Liver (tissue), 3 donors: ENCODE data around the gene DLL4.

ENCODE experiments used
- GABPA ChIP-seq, 2 donors: IDR thresholded peaks in 1 of 2; conservative IDR thresholded peaks in 1 of 2; 2 replicates each; pipeline ENCODE4 v1.6.1; 2016; ENCODE audit warnings: antibody characterized with exemption in 2 of 2, mild to moderate bottlenecking in 1 of 2, moderate library complexity in 1 of 2
- MAX ChIP-seq: IDR thresholded peaks from 2 replicates; pipeline ENCODE4 v1.6.1; 2016; ENCODE audit warnings: antibody characterized with exemption
- YY1 ChIP-seq: IDR thresholded peaks from 2 replicates; pipeline ENCODE4 v1.6.1; 2016; ENCODE audit warnings: antibody characterized with exemption, mild to moderate bottlenecking
- TF ChIP-seq, protein P1 (sequence below): fragments of 150-350 bp; IDR thresholded peaks from 2 replicates; pipeline ENCODE4 v1.5.1; 2017; ENCODE audit warnings: improper control_type of control experiment, low read depth, low read length; ENCODE audit not compliant: missing input control
- TF ChIP-seq, protein P2 (sequence below): IDR thresholded peaks from 2 replicates; pipeline ENCODE4 v1.6.1; 2016; ENCODE audit warnings: antibody characterized with exemption
- donor health status: healthy.
- donor health status: healthy.

DNA sequence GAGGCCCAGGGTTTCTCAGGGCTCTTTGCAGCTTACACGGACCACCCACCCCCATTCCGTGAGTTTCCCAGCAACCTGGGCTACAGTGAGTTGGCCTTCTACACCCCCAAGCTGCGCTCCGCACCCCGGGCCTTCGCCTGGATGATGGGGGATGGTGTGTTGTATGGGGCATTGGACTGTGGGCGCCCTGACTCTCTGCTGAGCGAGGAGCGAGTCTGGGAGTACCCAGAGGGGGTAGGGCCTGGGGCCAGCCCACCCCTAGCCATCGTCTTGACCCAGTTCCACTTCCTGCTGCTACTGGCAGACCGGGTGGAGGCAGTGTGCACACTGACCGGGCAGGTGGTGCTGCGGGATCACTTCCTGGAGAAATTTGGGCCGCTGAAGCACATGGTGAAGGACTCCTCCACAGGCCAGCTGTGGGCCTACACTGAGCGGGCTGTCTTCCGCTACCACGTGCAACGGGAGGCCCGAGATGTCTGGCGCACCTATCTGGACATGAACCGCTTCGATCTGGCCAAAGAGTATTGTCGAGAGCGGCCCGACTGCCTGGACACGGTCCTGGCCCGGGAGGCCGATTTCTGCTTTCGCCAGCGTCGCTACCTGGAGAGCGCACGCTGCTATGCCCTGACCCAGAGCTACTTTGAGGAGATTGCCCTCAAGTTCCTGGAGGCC lies 29.5 kb upstream of the DLL4 start:
- TF ChIP-seq YY1: no peak
- no peak for TF ChIP-seq GABPA (IDR thresholded peaks at IDR 0.05 in 1 of 2, conservative IDR thresholded peaks at IDR 0.05 in 1 of 2)
- TF ChIP-seq, protein P1, sequence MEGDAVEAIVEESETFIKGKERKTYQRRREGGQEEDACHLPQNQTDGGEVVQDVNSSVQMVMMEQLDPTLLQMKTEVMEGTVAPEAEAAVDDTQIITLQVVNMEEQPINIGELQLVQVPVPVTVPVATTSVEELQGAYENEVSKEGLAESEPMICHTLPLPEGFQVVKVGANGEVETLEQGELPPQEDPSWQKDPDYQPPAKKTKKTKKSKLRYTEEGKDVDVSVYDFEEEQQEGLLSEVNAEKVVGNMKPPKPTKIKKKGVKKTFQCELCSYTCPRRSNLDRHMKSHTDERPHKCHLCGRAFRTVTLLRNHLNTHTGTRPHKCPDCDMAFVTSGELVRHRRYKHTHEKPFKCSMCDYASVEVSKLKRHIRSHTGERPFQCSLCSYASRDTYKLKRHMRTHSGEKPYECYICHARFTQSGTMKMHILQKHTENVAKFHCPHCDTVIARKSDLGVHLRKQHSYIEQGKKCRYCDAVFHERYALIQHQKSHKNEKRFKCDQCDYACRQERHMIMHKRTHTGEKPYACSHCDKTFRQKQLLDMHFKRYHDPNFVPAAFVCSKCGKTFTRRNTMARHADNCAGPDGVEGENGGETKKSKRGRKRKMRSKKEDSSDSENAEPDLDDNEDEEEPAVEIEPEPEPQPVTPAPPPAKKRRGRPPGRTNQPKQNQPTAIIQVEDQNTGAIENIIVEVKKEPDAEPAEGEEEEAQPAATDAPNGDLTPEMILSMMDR: no peak
- no peak for TF ChIP-seq MAX
- TF ChIP-seq, protein P2, sequence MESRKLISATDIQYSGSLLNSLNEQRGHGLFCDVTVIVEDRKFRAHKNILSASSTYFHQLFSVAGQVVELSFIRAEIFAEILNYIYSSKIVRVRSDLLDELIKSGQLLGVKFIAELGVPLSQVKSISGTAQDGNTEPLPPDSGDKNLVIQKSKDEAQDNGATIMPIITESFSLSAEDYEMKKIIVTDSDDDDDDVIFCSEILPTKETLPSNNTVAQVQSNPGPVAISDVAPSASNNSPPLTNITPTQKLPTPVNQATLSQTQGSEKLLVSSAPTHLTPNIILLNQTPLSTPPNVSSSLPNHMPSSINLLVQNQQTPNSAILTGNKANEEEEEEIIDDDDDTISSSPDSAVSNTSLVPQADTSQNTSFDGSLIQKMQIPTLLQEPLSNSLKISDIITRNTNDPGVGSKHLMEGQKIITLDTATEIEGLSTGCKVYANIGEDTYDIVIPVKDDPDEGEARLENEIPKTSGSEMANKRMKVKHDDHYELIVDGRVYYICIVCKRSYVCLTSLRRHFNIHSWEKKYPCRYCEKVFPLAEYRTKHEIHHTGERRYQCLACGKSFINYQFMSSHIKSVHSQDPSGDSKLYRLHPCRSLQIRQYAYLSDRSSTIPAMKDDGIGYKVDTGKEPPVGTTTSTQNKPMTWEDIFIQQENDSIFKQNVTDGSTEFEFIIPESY: no peak
